K562 (cell line): ENCODE measurements around the gene TESMIN. TPM values are rescaled to one million over a fixed set of nuclear protein-coding genes. Genes with fewer than 3 reads are reported as not detected.

Experiments
- CBFB ChIP-seq: sonication (generic); formaldehyde crosslinking; IDR thresholded peaks from 2 replicates; pipeline ENCODE4 v1.4.0; 2020; ENCODE audit warnings: mild to moderate bottlenecking, missing genetic modification reagents
- CHD4 ChIP-seq: fragments of 200-600 bp; sonication (generic); IDR thresholded peaks from 3 replicates; pipeline ENCODE4 v1.6.1; 2012; ENCODE audit warnings: low read depth, mild to moderate bottlenecking, mixed read lengths, low read length, inconsistent platforms; ENCODE audit not compliant: insufficient read depth, insufficient replicate concordance, poor library complexity, severe bottlenecking
- FOXP1 ChIP-seq: sonication (generic); formaldehyde crosslinking; IDR thresholded peaks from 2 replicates; pipeline ENCODE4 v1.8.0; 2022; ENCODE audit warnings: mild to moderate bottlenecking, missing genetic modification reagents
- HMGN3 ChIP-seq: IDR thresholded peaks from 2 replicates; pipeline ENCODE4 v1.6.1; 2011; ENCODE audit warnings: borderline replicate concordance, low read depth, mild to moderate bottlenecking, mixed read lengths, low read length; ENCODE audit not compliant: insufficient read length; ENCODE audit errors: extremely low read depth
- KDM1A ChIP-seq, 2 experiments: fragments of 450-650 bp; IDR thresholded peaks; 2 replicates each; pipeline ENCODE4 v1.6.1; 2016; ENCODE audit warnings: mild to moderate bottlenecking in 2 of 2
- KDM5B ChIP-seq: fragments of 200-600 bp; sonication (generic); IDR thresholded peaks from 2 replicates; pipeline ENCODE4 v1.6.1; 2012; ENCODE audit warnings: low read depth, mild to moderate bottlenecking, moderate library complexity, low read length, control low read depth, inconsistent platforms; ENCODE audit not compliant: insufficient replicate concordance
- MAZ ChIP-seq, 2 experiments: fragments of 450-650 bp in 1 of 2; sonication (generic) in 1 of 2; formaldehyde crosslinking; IDR thresholded peaks in 1 of 2; conservative IDR thresholded peaks in 1 of 2; 2 replicates each; pipeline versions ENCODE4 v1.4.0 to v1.5.0; 2020; ENCODE audit warnings: mild to moderate bottlenecking in 1 of 2, missing genetic modification reagents in 1 of 2
- NBN ChIP-seq: fragments of 450-650 bp; IDR thresholded peaks from 2 replicates; pipeline ENCODE4 v1.6.1; 2016; ENCODE audit warnings: low read depth, mild to moderate bottlenecking
- NFIC ChIP-seq: fragments of 450-650 bp; IDR thresholded peaks from 2 replicates; pipeline ENCODE4 v1.6.1; 2017; ENCODE audit warnings: mild to moderate bottlenecking, inconsistent platforms
- NR1H2 ChIP-seq: sonication (generic); formaldehyde crosslinking; IDR thresholded peaks from 2 replicates; pipeline ENCODE4 v1.4.0; 2020; ENCODE audit warnings: mild to moderate bottlenecking, missing genetic modification reagents
- RCOR1 ChIP-seq, 2 experiments: IDR thresholded peaks; 2 replicates each; pipeline ENCODE4 v1.6.1; 2012; ENCODE audit warnings: low read depth in 2 of 2, low read length in 2 of 2, borderline replicate concordance in 1 of 2, improper control_type of control experiment in 1 of 2
- U2AF1 ChIP-seq: fragments of 200-400 bp; formaldehyde crosslinking; optimal IDR thresholded peaks from 2 replicates; pipeline ENCODE3; 2017; ENCODE audit warnings: mild to moderate bottlenecking, low read depth, low read length, moderate library complexity
- ZBTB1 ChIP-seq: sonication (generic); formaldehyde crosslinking; IDR thresholded peaks from 2 replicates; pipeline ENCODE4 v1.8.1; 2023; ENCODE audit warnings: missing genetic modification reagents, low read depth, mild to moderate bottlenecking, borderline replicate concordance
- ZNF79 ChIP-seq: fragments of 250-450 bp; sonication (Bioruptor Pico); IDR thresholded peaks from 2 replicates; pipeline ENCODE4 v1.4.0; 2020; ENCODE audit warnings: low read depth, mild to moderate bottlenecking, moderate library complexity
- ZZZ3 ChIP-seq: fragments of 450-650 bp; IDR thresholded peaks from 2 replicates; pipeline ENCODE4 v1.6.1; 2016; ENCODE audit warnings: antibody characterized with exemption, mild to moderate bottlenecking, moderate library complexity
- polyA plus RNA-seq, 8 experiments: library from polyadenylated mRNA; depleted of rRNA in 4 of 8; stranded (reverse) in 5 of 8; unstranded in 3 of 8; fragments of >200 nt; fragmentation: Nextera tagmentation in 2 of 8; fragmentation: Illumina TruSeq in 1 of 8; extraction: Ambion mirVana in 2 of 8; extraction: Trizol in 1 of 8; gene quantifications; 2 replicates each; pipeline versions ENCODE4 v1.2.1 to v1.2.3, GENCODE V29; 2011 to 2014; ENCODE audit warnings: inconsistent platforms in 1 of 8, missing spikeins in 1 of 8
- total RNA-seq, 7 experiments: library from RNA; depleted of rRNA in 6 of 7; stranded (reverse); fragments of >200 nt in 6 of 7; fragmentation: Illumina TruSeq in 2 of 7; extraction: Trizol in 2 of 7; gene quantifications; 2 replicates each; pipeline versions ENCODE4 v1.2.1 to v1.2.3, GENCODE V29; 2011 to 2021; ENCODE audit warnings: low replicate concordance in 1 of 7
- TF ChIP-seq, protein P1 (sequence below): conservative IDR thresholded peaks from 2 replicates; pipeline ENCODE4 v1.6.1; 2011; ENCODE audit warnings: low read depth, mild to moderate bottlenecking, low read length; ENCODE audit not compliant: control insufficient read depth
- TF ChIP-seq, protein P2 (sequence below): fragments of 450-650 bp; formaldehyde crosslinking; IDR thresholded peaks from 2 replicates; pipeline ENCODE4 v1.4.0; 2020; ENCODE audit warnings: mild to moderate bottlenecking, moderate library complexity

The TESMIN gene
- total and polyA plus RNA-seq, 9 of the 15 experiments (the other 6 are each of a cell fraction or from before 2014, with no cell fraction given) = 8.9 to 50.5 (median 15.0) TPM

DNA sequence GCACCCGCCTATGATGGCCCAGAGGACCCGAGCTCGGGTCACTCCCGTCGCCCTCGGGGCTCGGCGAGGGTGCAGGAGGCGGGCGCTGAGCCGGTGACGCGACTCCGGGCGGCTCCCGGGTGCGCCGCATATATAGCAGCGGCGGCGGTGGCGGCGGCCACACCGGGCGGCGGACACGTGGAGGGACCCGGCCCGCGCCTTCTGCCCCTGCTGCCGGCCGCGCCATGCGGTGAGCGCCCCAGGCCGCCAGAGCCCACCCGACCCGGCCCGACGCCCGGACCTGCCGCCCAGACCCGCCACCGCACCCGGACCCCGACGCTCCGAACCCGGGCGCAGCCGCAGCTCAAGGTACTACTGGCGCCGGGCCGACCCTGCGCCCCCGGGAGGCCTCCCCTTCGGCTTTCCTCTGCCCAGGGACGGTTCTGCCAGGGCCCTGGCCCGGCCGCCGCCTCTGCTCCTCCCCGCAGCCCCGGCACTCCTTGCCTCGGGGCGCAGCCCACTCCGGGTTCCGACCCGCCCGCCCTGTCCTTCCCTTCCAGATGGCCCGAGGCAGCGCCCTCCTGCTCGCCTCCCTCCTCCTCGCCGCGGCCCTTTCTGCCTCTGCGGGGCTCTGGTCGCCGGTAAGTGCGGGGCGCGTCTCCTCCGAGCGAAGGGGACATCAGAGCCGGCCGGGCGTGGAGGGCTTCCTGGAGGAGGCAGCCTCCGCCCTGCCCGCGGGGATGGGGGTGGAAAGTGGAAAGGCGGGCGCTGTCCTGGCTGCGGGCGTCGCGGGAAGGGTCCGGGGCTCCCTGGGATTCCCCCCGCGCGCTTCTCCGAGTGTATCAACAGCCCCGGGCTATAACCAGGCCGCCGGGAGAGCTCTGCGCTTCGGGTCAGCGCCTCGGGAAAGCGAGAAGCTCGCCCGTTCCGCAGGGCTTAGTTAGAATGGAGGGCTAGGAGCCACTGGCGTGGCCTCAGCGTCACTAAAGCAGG, 66.6 kb downstream of the TESMIN start, which contains the start of gene GAL (continued):
- TF ChIP-seq, protein P1, sequence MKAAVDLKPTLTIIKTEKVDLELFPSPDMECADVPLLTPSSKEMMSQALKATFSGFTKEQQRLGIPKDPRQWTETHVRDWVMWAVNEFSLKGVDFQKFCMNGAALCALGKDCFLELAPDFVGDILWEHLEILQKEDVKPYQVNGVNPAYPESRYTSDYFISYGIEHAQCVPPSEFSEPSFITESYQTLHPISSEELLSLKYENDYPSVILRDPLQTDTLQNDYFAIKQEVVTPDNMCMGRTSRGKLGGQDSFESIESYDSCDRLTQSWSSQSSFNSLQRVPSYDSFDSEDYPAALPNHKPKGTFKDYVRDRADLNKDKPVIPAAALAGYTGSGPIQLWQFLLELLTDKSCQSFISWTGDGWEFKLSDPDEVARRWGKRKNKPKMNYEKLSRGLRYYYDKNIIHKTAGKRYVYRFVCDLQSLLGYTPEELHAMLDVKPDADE = peak; percentile 78
- TF ChIP-seq NFIC (peak; percentile 12; the same call in 1 of the 2 replicates), MAZ (CRISPR knock-in tag; conservative IDR thresholded peaks at IDR 0.05 in 1 of 2, IDR thresholded peaks at IDR 0.05 in 1 of 2) (no peak; a peak in 1 of 4 replicates), NR1H2 (CRISPR knock-in tag) (no peak), ZNF79 (no peak), NBN (no peak), KDM5B (peak; percentile 77), FOXP1 (CRISPR knock-in tag) (peak; percentile 69), ZZZ3 (no peak), KDM1A (IDR thresholded peaks at IDR 0.05) (peak; percentile 80 to 85), CBFB (CRISPR knock-in tag) (no peak), RCOR1 (IDR thresholded peaks at IDR 0.05; ENCODE audit: borderline replicate concordance in 1 of 2, low read depth in 2 of 2, low read length in 2 of 2) (peak in 1 of 2 experiments; percentile 45; a peak in 1 of 4 replicates), ZBTB1 (CRISPR knock-in tag) (0 out of 2 replicates have a peak, but pooled peaks have one; percentile 33), CHD4 (no peak), HMGN3 (no peak), U2AF1 (peak; percentile 34)
- TF ChIP-seq, protein P2, sequence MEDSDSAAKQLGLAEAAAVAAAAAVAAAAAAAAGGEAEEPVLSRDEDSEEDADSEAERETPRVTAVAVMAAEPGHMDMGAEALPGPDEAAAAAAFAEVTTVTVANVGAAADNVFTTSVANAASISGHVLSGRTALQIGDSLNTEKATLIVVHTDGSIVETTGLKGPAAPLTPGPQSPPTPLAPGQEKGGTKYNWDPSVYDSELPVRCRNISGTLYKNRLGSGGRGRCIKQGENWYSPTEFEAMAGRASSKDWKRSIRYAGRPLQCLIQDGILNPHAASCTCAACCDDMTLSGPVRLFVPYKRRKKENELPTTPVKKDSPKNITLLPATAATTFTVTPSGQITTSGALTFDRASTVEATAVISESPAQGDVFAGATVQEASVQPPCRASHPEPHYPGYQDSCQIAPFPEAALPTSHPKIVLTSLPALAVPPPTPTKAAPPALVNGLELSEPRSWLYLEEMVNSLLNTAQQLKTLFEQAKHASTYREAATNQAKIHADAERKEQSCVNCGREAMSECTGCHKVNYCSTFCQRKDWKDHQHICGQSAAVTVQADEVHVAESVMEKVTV (CRISPR knock-in tag) = no peak
